Sciatic nerve (tissue), 2 donors: ENCODE results near the gene CTSE. TPM values are rescaled to one million over a fixed set of nuclear protein-coding genes. Genes with fewer than 3 reads are reported as not detected.
"Not testable (repeated sequence)": the region's sequence is repeated elsewhere in the genome, so short reads cannot be mapped to it uniquely, and the experiment has no call there.

Experiments used
- ATAC-seq: fragments of 200-7000 bp; cut with Tn5 transposase; one replicate; pipeline ENCODE4 v1.9.1; 2020; ENCODE audit warnings: mild to moderate bottlenecking, moderate library complexity
- DNase-seq: peaks from one replicate; pipeline ENCODE4 v3.0.0-alpha.2; 2020; ENCODE audit warnings: low spot score
- intact Hi-C: fragments of 100-400 bp; cut with DNase I; formaldehyde crosslinking; loops from one replicate; pipeline ENCODE4 v1.14.2; 2022
- total RNA-seq: library from RNA; stranded (reverse); fragmentation: NEBNext Ultra II Directional; extraction: Animal tissue kit (Norgen Biotek cat#: 25700); gene quantifications from one replicate; pipeline ENCODE4 v1.2.1, GENCODE V29; 2021
- donor health status: DM: no; HTN: no; CAD: no.
- donor health status: DM: no; HTN: no; CAD: no.

CTSE gene
- total RNA-seq, 1 donor from 2014 or later = 1.1 TPM

DNA sequence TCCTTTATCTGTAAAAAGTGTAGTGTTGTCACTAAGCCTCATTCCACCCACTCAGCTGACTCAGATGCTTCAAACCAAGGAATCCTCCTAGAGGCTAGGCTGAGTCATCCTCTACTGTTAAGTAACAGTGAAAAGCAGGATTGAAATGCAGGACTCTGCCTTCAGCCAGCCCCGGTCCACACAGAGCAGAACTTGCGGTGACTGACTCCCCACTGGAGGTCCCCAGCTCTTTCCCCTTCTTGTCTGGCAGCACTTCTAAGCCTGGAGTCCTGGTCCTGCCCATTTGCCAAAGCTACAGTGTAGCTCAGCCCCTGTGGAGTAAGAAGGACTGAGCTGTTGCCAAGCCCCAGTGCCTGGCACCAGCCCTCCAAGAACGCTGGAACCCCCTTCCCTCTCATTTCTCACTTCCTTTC is 22.2 kb downstream of the CTSE start:
- DNase-seq = peak; percentile 58
- intact Hi-C loops = no loop called here
- peak; percentile 78 for ATAC-seq

DNA sequence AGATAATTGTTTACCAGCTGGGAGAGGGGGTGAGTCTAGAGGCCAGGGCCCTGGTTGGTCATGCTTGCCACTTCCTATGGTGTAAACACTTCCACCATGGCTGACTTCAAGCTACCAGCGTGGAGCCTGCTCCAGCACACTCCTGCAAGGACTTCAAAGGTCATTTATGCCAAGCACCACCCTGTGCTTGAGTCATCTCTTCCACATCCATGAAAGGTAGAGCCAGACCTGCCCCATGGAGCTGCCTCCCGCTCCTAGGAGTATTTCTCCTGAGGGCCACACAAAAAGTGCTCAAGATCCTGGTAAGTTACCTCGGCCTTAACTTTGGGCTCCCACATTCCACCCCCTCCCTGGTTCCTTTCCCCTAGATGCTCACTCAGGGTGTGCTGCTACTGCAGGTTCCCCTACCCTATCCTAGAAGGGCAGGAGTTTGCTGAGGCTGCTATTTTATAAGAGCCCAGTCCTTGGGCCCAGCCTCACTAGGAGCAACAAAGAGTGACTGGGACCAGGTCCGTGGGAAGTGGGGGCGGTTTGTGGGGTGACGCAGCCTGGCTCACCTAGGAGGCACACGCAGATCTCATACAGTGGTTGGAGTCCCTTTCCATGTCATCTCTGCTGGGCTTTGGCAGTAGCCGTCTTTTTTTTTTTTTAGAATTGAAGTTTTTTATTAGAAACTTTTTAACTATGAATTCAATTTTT is 22.9 kb downstream of the CTSE start:
- intact Hi-C loops = no loop called here
- DNase-seq = peak; percentile 38
- no peak for ATAC-seq

DNA sequence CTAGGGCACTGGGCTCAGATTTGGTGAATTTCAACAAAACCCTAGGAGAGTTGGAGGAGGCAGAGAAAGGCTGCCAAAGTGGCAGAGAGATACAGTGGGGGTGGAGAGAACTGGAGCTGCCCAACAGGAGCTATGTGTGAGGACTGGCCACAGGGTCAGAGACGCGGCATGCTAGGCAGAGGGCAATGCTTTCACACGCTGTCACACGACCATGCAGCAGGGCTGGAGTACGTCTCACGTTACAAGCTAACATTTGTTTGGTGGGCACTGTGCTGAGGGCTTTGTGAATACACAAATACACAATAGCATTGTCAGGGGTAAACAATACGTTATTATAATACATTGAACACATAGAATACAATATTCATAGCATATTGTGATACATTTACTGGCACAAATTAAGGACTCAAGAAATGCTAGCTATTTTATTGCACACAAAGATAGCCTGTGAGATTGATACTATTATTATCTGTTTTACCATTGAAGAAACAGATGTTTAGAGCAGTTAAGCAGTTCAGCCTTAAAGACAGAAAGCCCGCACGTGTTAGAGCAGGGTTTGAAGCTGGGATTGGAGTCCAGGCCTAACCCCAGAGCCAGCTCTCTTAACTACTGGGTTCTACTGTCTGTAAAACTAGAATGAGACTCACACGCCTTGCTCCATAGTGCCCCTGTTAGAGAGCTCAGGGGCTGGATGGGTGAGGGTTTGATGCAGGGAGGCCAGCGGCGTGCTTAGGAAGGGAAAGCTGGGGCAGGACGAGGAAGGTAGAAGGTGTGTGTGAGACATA is 25.0 kb downstream of the CTSE start:
- DNase-seq (peak; percentile 40), ATAC-seq (no peak)

DNA sequence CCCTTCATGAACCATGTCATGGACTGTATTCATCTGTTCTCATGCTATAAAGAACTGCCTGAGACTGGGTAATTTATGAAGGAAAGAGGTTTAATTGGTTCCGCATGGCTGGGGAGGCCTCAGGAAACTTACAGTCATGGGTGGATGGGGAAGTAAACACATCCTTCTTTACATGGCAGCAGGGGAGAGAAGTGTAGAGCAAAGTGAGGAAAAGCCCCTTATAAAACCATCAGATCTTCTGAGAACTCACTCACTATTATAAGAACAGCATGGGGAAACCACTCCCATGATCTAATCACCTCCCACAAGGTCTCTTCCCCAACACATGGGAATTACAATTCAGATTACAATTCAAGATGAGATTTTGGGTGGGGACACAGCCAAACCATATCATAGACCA is 27.1 kb downstream of the CTSE start:
- DNase-seq, ATAC-seq, intact Hi-C loops: not testable (repeated sequence)

More for the DNA sequence above, 25.0 kb downstream of the CTSE start:
- intact Hi-C loops = no loop called here

DNA sequence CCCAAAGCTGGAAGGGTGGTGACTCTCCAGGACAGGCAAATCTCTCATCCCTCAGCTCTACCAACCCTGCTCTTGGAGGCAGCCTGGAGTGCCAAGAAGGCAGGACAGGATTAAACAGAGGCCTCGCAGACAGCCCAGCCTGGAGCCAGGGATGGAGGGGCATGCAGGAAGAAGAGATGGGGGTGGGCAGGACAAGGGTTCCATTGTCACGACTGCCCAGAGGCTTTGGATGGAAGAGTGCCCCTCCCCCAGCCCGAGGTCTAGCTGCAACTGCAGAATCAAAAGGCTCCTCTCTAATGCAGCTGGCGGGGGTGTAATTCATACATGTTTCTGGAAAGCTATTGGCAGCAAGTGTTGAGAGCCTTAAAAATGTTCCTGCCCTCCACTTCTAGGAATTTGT is 29.3 kb downstream of the CTSE start:
- DNase-seq = peak; percentile 81
- intact Hi-C loops = no loop called here
- peak; percentile 83 for ATAC-seq

DNA sequence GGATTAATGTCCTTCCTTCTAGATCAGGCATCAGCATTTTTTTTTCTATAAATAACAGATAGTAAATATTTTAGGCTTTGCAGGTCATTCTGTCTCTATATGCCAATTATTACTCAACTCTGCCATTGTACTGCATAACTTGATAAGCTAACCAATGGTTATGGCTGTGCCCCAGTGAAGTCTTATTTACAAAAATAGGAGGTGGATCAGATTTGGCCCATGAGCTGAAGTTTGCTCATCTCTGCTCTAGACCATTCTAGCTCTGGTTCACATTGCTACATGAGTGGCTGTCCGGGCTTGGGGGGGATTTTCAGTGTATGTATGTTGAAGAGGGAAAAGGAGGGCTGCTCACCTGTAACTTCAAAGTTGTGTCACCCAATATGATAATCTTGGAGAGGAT is 30.6 kb downstream of the CTSE start:
- ATAC-seq = no peak
- intact Hi-C loops = no loop called here

DNA sequence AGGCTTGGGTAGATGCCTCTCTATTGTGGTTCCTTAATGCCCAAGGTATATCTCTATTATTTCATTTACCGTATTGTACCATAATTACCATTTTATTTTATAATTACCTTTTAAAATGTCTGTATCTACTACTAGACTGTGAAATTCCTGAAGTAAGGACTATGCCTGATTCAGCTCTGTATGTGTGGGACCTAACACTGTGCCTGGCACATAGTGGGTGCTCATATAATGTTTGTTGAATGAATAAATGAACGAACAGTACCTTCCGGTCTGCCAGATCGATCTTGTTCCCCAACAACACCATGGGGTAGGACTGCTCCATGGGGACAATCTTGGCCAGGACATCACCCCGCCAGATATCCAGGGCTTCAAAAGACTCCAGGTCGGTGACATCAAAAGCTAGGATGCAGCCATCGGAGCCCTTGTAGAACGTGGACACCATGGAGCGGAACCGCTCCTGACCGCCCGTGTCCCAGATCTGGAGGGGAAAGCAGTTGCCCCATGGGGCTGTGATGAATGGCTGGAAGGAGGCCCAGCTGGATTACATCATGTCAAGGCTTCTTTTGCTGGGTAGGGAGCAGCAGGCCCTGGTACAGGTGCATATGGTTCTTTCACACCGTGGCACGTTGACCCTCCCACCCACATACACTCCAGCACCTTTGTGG is 31.3 kb downstream of the CTSE start:
- ATAC-seq (no peak), DNase-seq (no peak)
- intact Hi-C loops = no loop called here

More for the DNA sequence above, 30.6 kb downstream of the CTSE start:
- DNase-seq = peak; percentile 9

DNA sequence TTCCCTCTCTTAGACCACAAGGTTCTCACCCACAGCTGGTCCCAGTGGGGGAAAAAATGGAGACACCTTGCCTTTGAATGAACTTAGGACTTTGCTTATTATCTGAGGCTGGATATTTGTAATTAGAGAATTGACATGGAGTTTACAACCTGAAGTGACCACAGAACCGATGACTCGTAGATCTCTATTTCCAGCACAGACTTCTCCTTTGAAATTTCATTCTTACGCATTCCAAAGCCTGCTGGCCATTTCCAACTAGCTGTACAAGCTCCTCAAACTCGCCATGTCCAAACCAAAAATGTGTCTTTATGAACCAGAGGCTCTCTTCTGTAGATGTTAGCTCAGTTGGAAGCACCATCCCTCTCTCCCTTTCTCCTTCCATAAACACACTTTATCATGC is 32.5 kb downstream of the CTSE start:
- ATAC-seq (no peak), DNase-seq (no peak)
- intact Hi-C loops = no loop called here

DNA sequence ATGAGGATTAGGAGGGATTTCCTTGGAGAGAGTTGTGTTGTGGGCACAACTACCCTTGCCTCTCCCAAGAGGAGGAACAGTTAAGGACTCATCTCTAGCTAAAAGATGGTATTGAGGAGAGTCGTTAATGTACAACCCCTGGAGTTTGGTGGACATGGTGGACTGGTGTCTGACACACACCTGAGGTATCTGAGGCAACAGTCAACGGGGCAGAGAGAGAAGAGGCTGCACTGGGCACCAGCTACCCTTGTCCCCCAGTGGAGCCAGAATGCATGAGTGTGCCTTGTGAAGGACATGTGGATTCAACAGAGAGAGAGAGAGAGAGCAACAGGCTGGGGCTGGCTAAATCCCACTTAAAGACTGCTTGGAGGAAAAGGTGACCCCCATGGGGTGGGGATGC is 33.5 kb downstream of the CTSE start:
- no peak for DNase-seq
- intact Hi-C loops = no loop called here
- ATAC-seq = no peak

DNA sequence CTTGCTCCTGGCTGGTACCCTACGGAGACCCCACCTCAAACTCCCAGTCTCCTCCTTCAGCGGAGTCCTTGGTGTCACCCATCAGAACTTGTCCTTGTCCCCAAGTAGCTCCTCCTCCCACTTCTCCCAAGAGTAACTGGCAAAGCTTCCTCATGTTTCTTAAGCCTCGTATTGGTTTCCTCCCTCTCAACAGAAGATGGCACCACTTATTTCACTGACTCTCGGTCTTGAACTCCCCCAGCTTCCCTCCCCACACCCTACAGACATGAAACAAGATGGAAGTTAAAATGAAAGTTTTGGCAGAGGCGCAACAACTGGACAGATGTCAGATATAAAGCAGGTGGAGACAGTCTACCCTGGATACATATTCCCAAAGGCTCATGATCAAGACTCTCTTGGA is 33.9 kb downstream of the CTSE start:
- no peak for DNase-seq
- intact Hi-C loops = no loop called here
- no peak for ATAC-seq

DNA sequence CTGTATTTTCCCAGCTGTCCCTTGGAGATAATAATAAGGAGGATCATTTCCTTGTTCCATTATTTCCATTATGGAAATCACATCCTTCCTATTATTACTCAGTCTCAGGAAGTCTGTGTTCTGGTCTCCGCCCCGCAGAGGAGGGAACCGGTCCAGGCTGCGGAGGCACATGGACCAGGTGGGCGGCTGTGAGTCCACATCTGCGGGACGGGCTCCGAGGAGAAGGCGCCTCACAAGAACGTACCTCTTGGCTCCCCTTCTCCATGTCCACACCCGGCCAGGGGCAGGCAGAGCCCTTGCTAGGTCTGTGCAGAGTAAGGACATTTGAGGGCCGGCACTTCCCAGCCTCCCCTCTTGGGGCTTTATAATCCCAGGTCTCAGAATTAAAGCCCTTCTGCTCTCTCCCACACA is 35.1 kb downstream of the CTSE start:
- no peak for DNase-seq
- intact Hi-C loops = no loop called here
- ATAC-seq = no peak

DNA sequence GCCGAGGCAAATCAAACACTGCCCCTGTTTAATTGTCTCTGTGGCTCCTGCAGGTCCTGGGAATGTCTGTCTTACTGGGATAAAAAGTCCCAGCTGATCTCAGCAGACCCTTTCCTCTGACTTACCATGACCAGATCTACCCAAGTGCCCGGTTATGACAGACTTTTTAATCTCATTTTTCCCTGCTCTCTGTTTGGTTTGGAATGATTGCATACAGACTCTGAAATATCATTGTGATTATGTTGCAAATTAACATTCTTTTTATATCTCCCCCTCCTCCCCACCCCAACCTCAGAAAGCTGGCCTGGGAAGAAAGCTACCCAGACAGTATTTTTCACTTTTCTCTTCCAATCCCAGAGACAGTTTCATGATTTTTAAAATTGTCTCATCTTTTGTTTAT is 36.8 kb downstream of the CTSE start:
- DNase-seq = no peak
- intact Hi-C loops = no loop called here
- no peak for ATAC-seq

DNA sequence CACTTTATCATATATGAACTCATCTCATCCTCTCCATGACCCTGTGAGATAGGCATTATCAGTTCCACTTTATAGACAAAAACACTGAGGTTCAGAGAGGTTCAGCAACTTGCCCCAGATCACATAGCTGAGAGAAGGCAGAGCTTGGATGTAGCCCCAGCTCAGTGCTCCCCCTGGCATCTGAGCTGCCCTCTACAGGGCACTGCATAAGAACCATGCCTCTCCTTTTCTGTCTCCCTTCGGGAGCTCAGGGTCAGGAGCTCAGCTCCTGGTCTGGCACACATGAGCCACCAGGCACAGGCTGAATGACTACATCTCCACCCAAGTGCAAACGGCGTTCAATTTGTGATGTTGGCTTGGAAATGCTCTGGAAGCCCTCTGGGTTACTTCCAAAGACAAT is 37.4 kb downstream of the CTSE start:
- DNase-seq = no peak
- intact Hi-C loops = no loop called here
- no peak for ATAC-seq

DNA sequence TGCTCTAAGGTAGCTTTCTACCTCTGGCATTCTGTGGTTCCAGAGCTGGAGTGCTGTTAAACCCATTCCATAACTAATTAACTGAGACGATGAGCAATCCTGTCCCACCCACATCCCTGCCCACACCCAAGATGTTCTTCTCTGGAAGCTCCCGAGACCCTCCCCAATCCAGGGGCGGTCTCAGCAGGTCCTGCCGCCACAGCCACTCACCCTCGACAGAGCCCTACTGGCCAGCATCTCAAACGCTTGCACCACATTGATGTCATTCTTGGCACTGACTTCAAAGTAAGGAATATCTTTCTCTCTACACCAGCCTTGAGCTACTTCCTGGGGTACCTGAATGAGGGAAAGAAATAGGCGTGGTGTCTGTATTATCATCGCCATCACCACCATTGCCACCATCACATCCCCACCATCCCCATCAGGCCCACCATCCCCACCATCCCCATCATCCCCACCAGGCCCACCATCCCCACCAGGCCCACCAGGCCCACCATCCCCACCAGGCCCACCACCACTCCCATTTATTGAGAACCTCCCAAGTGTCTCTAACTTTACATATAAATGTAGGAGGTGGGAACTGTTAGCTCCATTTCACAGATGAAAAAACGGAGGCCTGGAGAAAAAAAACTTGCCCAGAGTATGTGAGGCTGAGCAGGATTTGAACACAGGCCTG is 38.2 kb downstream of the CTSE start:
- DNase-seq (no peak), ATAC-seq (no peak)
- intact Hi-C loops = no loop called here

DNA sequence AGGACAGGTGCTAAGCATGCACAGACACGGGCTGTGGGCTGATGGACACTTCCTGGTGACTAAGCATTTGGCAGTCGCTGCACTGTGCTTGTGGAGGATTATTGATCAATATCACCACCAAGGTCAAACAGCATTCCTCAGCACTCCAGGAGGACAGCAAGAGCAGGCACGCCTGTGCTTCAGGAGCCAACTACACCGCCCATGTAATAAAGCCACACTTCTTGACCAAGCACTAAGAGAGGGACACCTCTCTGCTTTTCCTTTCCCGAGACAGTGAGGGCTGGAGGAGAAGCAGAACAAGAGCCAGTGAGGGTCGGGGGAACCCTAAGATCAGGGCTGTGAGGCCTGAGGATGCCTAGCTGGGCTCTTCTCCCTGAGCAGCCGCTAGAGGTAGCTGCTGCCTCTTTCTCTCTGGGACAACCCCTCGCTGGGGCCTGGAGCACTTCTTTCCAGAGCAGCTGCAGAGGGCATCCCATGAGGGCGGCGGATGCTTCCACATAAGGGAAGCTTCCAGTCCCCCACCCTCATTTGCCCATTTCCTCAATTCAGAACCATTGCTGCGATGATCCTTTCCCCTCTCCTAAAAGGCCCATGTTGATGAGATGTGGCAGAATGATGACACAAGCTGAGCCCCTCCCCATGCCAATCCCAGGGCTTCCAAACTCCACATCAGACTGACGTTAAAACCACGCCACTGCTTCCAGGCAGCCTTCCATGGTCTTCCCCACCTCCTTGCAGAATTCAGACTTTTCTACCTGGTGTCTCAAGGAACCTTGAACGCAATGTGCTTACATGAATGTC is 39.6 kb downstream of the CTSE start:
- DNase-seq (peak; percentile 80), ATAC-seq (peak; percentile 91)
- intact Hi-C loops = loop anchor here (2.0 kb wide), 2 partner anchors 53 to 117 kb away; no protein-coding TSS in a partner anchor

DNA sequence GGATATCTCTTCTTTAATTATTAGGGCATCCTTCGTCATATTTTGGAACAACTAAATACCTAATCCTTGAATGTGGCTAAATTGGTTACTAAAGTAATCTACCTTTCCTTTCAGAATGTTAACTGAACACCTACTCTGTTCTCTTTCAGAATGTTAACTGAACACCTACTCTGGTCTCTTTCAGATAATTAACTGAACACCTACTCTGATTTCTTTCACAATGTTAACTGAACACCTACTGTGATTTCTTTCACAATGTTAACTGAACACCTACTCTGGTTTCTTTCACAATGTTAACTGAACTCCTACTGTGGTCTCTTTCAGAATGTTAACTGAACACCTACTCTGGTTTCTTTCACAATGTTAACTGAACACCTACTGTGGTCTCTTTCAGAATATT is 42.4 kb downstream of the CTSE start:
- no peak for DNase-seq
- intact Hi-C loops = no loop called here
- ATAC-seq = no peak

DNA sequence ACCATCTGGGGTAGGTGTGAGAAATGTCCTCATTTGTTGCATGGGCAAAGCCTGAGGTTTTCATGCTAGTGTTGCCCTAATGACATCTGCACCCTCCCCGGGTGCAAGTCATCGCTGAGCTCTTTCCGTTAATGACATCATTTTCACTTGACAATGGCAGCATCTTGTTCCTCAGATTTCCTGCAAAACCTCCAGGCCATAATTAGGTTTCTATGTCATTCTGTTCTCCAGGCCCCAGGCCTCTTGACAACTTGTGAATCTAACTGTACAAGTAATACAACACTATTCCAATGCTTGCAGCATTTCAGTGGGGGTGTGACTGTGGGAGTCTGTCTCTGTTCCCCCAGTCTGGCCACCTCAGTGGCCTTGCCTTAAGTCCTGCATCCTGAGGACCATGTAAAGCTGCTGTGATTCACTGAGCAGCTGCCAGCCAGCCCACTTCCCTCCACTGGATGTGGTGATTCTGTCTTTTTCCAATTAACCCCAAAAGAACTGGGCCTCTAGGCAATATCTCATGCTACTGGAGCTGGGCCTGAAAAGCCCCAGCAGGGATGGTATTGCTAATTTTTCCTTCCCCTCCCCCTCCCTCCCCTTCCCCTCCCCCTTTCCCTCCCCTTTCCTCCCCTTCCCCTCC is 43.3 kb downstream of the CTSE start:
- ATAC-seq = no peak
- no peak for DNase-seq

DNA sequence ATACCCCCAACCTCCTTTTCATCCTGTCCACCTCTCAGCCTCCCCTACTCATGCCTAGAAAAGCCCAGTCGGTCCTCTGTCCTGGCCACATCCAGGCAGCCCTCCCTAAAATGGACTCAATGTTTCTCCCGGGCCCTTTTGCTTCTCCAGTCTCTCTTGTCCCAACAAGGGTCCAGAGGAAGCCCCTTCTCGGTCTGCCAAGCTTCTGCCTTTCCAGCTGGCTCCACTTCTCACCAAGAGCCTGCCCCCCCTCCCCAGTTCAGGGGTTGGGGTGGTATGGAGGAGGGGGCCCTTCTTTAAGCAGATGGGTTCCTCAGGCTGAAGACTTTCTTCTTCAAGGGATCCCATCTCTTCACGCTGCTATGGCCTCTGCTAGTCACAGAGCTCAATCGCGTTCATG is 44.4 kb downstream of the CTSE start:
- ATAC-seq = no peak
- DNase-seq = no peak
- intact Hi-C loops = loop anchor here (5.0 kb wide), 2 partner anchors 57 to 187 kb away; no protein-coding TSS in a partner anchor

More for the DNA sequence above, 43.3 kb downstream of the CTSE start:
- intact Hi-C loops = no loop called here
